CD4-positive, alpha-beta T cell treated with Interferon gamma for 1 hour (primary cell): ENCODE measurements around the gene IMP4.
"Not testable (repeated sequence)": the region's sequence is repeated elsewhere in the genome, so short reads cannot be mapped to it uniquely, and the experiment has no call there.

Experiments
- DNase-seq: peaks from one replicate; pipeline ENCODE4 v3.0.0-alpha.2; 2020

Gene IMP4

DNA sequence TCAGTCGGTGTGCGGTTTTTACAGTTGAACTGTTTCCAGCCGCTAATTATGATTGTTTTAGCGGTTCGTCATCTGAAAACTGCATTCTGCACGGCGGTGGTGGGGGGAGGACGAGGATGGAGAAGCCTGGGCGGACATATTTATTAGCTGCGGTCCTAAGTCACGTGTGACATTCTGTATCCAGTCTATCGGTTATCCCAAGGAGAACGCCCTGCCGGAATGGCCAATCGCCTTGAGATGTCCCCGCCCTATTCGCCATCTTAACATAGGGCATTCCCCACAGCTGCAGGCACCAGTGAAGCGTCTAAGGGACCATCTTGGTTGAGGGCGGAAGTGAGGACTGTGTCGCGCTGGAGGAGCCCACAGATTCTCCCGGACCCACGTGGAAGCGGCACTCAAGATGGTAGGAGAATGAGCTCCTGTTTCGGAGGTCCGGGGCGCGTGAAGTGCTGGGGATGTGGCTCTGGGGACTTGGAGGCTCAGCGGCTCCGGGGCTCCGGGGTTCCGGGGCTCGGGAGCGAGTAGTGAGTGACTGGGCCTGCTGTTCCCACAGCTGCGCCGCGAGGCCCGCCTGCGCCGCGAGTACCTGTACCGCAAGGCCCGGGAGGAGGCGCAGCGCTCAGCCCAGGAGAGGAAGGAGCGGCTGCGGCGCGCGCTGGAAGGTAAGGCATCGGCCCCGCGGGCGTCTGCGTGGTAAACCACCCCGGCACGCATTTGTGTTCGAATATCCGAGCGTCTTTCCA lies at the start of gene IMP4:
Gene IMP4, plus strand, starts transcription at position 365 of the 743 bp plus-strand sequence. Its CDS starts 36 bp downstream, at position 401.
- peak; percentile 97 for DNase-seq

GRCh38 chr2:130300258-130300969 lies 42.3 kb upstream of the IMP4 start:
- no peak for DNase-seq

GRCh38 chr2:130300970-130301348 lies 41.7 kb upstream of the IMP4 start:
- no peak for DNase-seq

GRCh38 chr2:130302164-130302886 lies 40.4 kb upstream of the IMP4 start:
- DNase-seq, result no peak

- no peak for DNase-seq
These were observed 39.5 kb upstream of the IMP4 start for GRCh38 chr2:130303169-130303568.

GRCh38 chr2:130304726-130305125 lies 38.0 kb upstream of the IMP4 start:
- no peak for DNase-seq

- no peak for DNase-seq
These were observed 34.8 kb upstream of the IMP4 start for GRCh38 chr2:130307850-130308249.

DNA sequence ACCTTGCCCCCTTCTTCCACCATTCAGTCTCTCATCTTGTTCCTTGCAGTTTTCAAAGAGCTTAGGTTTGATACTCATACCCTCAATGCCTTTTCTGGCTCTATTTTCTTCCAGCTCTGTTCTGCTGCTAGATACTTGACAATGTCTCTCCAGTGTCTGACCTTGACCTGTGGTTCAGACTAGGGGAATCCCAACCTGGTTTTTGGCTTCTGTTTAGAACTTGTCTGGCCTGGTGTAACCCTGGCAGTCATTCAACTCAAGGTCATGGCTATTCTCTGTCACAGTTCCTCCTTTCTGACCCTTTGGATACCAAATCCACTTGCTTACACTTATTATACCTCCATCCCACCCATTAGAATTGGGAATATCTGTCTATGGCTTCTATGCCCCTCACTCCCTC lies 31.8 kb upstream of the IMP4 start:
- no peak for DNase-seq

- DNase-seq, result no peak
These were observed 28.8 kb upstream of the IMP4 start for GRCh38 chr2:130313812-130314334.

DNA sequence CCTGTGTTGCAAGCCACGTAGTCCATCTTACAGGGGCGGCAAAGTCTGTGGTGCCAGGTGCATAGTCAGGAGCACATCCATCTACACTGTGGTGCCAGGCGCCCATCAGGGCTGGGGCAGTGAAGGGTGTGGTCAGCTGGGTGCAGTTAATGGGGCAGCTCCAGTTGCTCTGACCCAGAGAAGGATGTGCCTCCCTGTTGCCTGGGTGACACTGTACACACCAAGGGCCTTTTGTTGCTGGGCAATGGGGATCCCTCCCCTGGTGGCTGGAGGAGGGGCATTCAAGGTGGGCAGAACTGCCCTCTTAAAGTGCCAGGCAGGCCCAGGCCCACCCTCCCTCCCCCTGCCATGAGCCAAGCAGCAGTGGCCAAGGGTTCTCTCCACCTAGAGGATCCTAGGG lies 28.3 kb upstream of the IMP4 start:
- no peak for DNase-seq

DNA sequence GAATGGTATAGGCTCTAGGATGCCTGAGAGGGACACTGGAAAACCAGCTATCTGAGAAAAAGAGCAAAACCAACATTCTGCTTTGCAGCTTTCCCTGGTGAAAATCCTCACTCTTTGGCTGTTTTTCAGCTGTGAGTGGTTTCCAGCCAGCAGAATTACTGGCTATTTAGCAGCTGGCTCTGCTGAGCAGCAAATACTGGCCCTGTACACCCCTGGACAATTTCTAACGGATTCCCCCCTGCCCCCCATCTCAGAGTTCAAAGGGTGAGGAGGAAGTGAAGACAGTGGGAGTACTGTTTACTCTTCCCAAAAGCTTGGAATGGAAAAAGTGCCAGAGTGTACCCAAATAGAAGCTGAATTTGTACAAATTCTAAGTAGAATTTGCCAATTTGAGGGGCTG lies 26.1 kb upstream of the IMP4 start:
- DNase-seq, result no peak

- DNase-seq, result no peak
These were observed 23.8 kb upstream of the IMP4 start for GRCh38 chr2:130318906-130319305.

- no peak for DNase-seq
These were observed 23.2 kb upstream of the IMP4 start for GRCh38 chr2:130319536-130319935.

- no peak for DNase-seq
These were observed 14.8 kb upstream of the IMP4 start for GRCh38 chr2:130327703-130328527.

DNA sequence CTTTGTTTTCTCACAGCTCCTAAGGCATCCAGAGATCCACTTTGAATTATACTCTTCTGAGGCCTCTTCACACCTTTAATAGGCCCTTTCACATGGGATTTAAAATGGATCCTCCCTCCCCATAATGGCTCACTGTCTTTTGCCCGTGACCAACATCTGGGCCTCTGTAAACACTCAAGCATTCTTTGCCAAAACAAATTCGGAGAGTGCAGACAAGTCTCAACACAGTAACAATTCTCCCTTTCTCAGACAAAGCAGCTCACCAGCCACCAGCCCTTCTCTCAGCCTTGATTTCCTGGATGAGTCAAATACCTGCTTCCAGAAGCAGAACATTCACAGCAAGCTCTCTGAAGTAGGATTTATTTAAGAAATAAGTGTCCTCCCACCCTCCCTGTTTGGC lies 14.0 kb upstream of the IMP4 start:
- no peak for DNase-seq

DNA sequence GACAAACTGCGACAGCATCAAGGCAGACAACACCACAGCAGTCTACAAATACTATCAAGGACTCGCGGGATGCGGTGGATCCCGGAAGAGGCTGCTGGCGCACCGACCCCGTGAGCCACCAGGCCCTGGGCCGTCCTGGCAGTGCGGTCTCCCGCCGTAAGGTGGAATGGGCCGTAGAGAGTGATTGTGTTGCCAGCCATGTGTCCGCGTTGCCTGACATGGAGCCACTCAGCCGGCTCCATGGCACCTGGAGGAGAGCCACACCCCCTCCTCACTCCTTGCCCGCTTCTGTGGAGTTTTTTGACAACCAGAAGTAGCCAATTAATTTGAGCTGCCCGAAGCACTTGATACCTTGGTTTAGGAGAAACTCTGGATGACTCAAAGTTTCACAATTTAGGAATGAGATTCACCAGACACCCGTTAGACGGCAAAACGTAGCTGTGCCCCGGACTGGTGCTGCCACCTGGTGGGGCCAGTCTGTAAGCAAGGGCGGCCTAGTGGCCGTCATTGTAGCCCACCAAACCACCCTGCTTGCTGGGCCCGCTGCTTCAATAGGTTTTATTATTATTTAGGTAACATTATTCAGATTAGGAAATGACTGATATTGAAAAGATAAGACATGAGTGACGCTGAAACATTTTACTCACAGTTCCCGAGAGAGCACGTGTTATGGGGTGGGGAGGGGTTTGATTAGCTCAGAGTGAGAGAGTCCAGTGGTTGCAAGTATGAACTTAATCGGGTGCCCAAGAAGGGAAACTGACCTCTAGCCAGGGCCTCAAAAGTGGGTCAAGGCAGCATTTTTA lies 10.2 kb upstream of the IMP4 start:
- peak; percentile 60 for DNase-seq

GRCh38 chr2:130333253-130333652 lies 9.4 kb upstream of the IMP4 start:
- not testable (repeated sequence) for DNase-seq

DNA sequence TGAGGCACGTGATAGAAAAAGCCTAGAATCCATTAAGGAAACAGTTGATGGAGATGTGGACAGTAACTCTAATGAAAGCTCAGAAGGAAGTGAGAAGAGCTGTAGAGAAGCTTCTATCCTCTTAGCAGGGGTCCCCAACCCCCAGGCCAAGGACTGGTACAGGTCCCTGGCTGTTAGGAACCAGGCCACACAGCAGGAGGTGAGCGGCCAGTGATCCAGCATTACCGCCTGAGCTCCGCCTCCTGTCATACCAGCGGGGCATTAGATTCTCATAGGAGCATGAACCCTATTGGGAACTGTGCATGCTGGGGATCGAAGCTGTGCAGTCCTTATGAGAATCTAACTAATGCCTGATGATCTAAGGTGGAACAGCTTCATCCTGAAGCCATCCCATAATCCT lies 8.7 kb upstream of the IMP4 start:
- DNase-seq, result no peak

DNA sequence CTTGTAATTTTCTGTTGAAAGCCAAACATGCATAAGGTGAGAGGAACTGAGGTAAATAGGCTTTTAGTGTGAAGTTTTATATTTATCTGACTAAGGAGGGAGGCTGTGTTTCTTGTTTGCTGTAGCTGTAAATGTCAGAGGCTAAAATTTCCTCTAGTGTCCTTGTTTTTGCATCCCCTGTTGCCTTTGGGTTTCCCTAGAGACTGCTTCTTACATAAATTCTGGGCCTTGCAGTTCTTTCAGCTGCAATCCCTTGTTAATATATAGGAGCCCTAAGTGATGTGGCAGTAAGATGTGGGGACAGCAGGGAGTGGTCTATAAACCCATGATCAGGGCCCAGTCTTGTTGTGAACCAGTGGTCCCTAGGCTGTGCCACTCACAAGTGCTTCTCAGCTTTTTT lies 7.5 kb upstream of the IMP4 start:
- no peak for DNase-seq

GRCh38 chr2:130336150-130336876 lies 6.4 kb upstream of the IMP4 start:
- DNase-seq, result no peak
